H7 (cell line): ENCODE measurements around the gene ISYNA1. TPM values are rescaled to one million over a fixed set of nuclear protein-coding genes. Genes with fewer than 3 reads are reported as not detected.

Experiments used
- DNase-seq: peaks from one replicate; pipeline ENCODE4 v3.0.0; 2012
- H3K27me3 ChIP-seq: 2 replicates; pipeline ENCODE4 v1.6.0; 2011; ENCODE audit warnings: mild to moderate bottlenecking, low read length; ENCODE audit not compliant: control insufficient read depth, insufficient read depth
- H3K36me3 ChIP-seq: replicated peaks from 2 replicates; pipeline ENCODE4 v1.5.1; 2011; ENCODE audit warnings: low read length; ENCODE audit not compliant: control insufficient read depth, insufficient read depth
- H3K4me3 ChIP-seq: 2 replicates; pipeline ENCODE4 v1.5.1; 2011; ENCODE audit warnings: low read depth, mild to moderate bottlenecking, control low read depth, low read length, moderate library complexity; ENCODE audit not compliant: insufficient read depth
- total RNA-seq: library from RNA; depleted of rRNA; stranded (reverse); fragments of >200 nt; shearing (Covaris generic); gene quantifications from 2 replicates; pipeline ENCODE4 v1.2.3, GENCODE V29; 2014

Gene ISYNA1
- total RNA-seq, 1 experiment from 2014 or later: 183 TPM

- H3K27me3 ChIP-seq: no peaks in the 10 kb centered on the region
- H3K36me3 ChIP-seq: peaks cover 9% of the 10 kb centered on the region
- H3K4me3 ChIP-seq: peak overlapping the region; percentile 53
- DNase-seq: peak; percentile 92
These were observed 4.1 kb downstream of the ISYNA1 start for GRCh38 chr19:18433735-18434398.

GRCh38 chr19:18433015-18433691 lies 4.8 kb downstream of the ISYNA1 start:
- H3K36me3 ChIP-seq: peaks cover 9% of the 10 kb centered on the region
- DNase-seq: peak; percentile 89
- H3K4me3 ChIP-seq: peak overlapping the region; percentile 53
- H3K27me3 ChIP-seq: no peaks in the 10 kb centered on the region

GRCh38 chr19:18432275-18433014 lies 5.5 kb downstream of the ISYNA1 start:
- Histone ChIP-seq H3K4me3 (peak overlapping the region; percentile 53), H3K36me3 (peaks cover 9% of the 10 kb centered on the region), H3K27me3 (no peaks in the 10 kb centered on the region)
- peak; percentile 68 for DNase-seq

- Histone ChIP-seq H3K36me3 (peaks cover 9% of the 10 kb centered on the region), H3K4me3 (no peak overlapping the region), H3K27me3 (no peaks in the 10 kb centered on the region)
- peak; percentile 77 for DNase-seq
These were observed 6.4 kb downstream of the ISYNA1 start for GRCh38 chr19:18431351-18432197.

- no peaks in the 10 kb centered on the region for H3K27me3 ChIP-seq
- H3K4me3 ChIP-seq: no peak overlapping the region
- H3K36me3 ChIP-seq: no peaks in the 10 kb centered on the region; the same call in 1 of the 2 replicates
- no peak for DNase-seq
These were observed 7.4 kb downstream of the ISYNA1 start for GRCh38 chr19:18430417-18431144.

GRCh38 chr19:18429717-18430416 lies 8.1 kb downstream of the ISYNA1 start:
- Histone ChIP-seq H3K27me3 (no peaks in the 10 kb centered on the region), H3K4me3 (peak overlapping the region; percentile 51), H3K36me3 (no peaks in the 10 kb centered on the region; the same call in 1 of the 2 replicates)
- no peak for DNase-seq

- peak; percentile 99 for DNase-seq
- Histone ChIP-seq H3K4me3 (peak overlapping the region; percentile 51), H3K27me3 (no peaks in the 10 kb centered on the region), H3K36me3 (no peaks in the 10 kb centered on the region)
These were observed 8.9 kb downstream of the ISYNA1 start for GRCh38 chr19:18428787-18429674.

GRCh38 chr19:18428173-18428786 lies 9.7 kb downstream of the ISYNA1 start:
- no peak for DNase-seq
- no peaks in the 10 kb centered on the region for H3K27me3 ChIP-seq
- H3K36me3 ChIP-seq: no peaks in the 10 kb centered on the region
- no peak overlapping the region for H3K4me3 ChIP-seq

- no peak for DNase-seq
- no peaks in the 10 kb centered on the region for H3K27me3 ChIP-seq
- no peaks in the 10 kb centered on the region for H3K36me3 ChIP-seq
- no peak overlapping the region for H3K4me3 ChIP-seq
These were observed 10.2 kb downstream of the ISYNA1 start for GRCh38 chr19:18427743-18428113.

GRCh38 chr19:18427080-18427742 lies 10.7 kb downstream of the ISYNA1 start:
- DNase-seq: no peak
- Histone ChIP-seq H3K36me3 (no peaks in the 10 kb centered on the region), H3K4me3 (no peak overlapping the region), H3K27me3 (no peaks in the 10 kb centered on the region)

GRCh38 chr19:18426416-18426767 lies 11.5 kb downstream of the ISYNA1 start:
- DNase-seq: peak; percentile 49
- Histone ChIP-seq H3K36me3 (no peaks in the 10 kb centered on the region), H3K4me3 (no peak overlapping the region), H3K27me3 (no peaks in the 10 kb centered on the region)
